ENCODE results near the gene LSM6.

LSM6 gene

DNA sequence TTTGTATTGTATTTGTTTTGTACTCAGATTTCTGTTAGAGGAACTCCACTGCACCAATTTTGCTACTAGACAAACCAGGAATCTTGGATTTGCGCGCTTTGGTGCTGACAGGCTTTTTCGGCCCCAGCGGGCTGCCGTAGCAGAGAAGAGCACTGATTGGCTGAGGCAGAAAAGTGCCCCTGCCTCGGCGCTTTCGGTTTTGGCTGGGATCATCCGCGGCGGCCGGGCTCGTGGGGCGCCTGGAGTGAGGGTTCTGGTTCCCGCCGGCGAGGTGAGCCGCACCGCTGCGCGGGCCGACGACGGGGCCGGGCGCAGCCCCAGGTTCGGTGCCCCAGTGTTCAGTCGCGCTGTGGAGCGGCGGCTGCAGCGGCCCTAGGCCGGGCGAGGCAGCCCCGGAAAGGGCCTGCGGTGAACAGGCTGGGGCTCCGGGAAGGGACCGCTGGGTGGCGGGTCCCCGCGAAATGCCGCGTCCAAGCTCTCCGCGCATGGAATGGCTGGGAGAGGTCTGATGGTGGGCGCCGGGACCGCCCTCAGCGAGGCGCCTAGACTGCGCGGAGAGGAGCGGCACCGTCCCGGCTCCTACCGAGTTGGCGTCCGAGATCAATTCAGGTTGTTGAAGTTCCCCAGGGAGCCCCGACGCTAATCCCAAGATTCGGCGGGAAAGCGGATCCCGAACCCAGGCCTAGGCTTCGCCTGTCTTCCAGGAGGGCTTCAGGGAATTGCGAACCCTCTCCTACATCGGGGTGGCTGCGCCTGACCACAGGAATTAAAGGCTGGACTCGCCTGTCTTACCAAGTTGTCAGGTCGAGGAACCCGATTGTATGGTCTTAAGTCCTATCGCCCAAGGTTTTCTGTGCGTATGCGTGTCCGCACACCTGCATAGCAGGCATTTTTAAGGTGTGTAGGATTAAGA, at the start of gene LSM6:
Gene LSM6 (plus strand): TSS at position 178 of the 913 bp plus-strand sequence. CDS start 7,204 bp downstream, outside the sequence.
- peak; percentile 53 for DNase-seq

DNA sequence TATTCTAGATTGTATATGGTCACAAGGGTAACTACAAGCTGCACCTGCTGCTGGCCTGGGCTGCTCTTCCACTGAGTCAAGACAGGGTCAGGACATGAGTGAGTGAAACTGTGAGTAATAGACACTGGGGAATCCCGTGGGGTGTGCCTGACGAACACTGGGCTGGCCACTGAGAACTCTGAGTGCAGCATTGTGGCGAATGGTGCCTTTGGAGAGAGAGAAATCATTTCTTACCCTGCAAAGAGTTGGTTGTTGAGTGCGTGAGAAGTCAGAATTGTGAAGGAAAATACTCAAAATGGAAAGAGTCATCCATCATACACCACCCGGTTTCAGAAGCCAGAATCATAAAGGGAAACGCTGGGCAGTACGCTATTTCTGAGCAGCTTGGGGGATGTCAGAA, 43.1 kb upstream of the LSM6 start:
- no peak for DNase-seq

DNA sequence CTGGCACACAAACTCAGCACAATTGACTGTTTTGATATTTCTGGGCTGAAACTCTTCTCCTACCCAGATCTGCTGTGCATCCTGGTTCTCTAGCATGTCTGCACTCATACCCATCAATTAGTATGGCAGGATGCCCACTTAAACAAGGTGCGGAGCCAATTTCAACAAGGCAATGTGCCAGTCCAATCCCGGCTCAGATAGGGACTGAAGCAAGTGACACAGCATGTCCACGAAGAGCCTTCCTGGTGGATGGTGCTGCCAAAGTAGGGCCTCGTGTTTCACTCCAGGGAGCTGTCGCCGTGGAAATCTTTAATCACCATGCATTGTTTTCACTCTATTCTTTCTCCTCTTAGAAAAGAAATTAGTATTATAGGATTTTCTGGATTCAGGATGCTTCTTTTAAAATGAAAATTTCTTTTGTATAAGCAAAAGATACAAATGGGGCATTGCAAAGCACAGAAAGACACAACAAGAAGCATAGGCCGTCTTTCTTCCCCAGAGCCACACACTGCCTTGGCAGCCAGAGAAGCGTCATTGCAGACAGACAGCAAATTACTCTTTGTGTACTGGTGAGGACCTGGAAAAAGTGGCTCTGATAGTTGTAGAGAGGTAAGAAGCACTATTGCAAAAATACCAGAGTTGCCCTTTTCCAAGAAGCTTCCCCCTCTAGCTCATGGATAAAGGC, 40.6 kb upstream of the LSM6 start:
- DNase-seq = no peak

DNA sequence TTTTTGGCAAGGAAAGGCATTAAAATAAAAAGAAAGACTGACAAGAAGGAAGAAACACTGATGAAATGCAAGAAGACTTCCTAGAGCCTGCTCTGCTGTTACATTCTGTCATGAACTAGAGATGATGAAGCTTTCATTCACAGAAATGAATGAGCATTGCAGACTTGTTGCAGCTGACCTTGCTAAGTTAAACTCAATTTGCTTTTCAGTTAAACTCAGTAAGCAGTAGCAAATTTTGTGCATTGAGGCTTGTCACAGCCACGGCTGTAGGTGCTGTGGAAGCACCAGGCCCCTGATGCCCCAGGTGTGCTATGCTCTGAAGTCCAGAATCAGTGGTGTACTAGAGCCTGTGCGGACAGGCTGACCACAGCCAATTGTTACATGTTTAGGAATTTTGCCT, 39.6 kb upstream of the LSM6 start:
- DNase-seq = no peak

DNA sequence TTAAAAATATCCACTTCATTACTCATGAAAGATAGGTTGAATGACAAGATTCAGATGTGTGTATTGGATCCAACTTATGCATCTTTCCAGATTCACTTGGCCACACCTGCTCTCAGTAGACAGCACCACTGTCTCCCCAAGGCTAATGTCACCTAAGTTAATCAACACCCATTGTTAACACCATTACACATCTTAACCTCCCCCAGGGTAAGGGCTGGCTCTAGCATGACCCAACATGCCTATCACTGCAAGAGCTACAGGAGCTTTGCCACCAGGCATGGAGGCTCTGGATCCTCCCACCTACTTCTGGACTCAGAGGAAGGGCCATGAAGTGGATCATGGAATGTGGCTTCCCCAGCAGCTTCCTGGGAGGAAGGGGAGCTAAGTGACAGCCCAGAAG, 32.8 kb upstream of the LSM6 start:
- no peak for DNase-seq

DNA sequence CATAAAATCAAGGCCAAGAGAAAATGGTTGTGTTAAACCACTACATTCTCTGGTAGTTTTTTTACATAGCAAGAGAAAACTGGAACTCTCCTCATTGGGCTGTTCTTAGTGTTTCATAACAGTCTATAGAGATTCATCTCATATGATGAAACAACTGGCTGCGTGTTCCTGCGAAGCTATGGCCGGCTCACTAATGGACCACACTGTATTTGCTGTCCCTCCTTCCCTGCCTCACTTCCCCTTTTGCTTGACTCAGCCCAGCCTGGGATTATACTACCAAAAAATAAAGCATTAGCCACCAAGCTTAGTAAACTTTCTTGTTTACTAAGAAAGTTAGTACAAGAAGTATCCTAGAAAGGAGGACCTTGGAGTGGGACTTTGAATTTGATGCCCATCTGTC, 31.6 kb upstream of the LSM6 start:
- DNase-seq = no peak

DNA sequence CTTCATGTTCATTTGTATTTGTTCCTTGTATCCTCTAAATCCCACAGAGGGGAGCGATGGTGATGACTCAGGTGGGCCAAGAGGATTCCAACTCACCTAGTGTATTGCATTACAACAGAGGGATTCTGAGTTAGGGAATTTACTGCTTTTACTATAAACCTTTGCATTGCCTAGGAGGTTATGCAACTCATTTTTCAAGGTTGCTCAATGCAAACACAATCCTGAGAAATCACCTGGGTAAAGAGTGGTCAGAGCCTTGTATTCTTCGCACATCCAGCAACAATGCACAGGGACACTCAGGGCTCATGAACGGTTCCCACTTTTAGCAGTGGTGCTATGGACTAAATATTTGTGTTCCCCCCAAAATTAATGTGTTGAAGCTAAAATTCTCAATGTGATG, 28.6 kb upstream of the LSM6 start:
- DNase-seq = no peak

DNA sequence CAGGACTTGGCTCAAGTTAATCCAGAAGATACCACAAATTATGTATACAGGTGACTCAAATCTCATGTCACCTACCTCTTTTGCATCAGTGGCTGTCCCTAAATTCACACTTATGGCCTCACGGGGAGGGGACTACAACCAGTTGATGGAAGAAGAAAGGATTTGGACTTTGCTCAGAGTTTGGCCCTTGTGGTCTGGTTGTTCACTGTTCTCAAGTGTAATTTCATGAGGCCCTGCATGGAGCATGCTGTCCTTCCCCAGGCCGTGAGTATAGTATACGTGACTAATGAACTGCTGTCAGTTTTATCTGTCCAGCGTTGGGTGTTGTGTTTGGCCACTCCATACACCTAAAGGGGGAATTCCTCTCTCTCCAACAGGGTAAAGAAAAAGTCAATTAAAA, 27.5 kb upstream of the LSM6 start:
- no peak for DNase-seq

DNA sequence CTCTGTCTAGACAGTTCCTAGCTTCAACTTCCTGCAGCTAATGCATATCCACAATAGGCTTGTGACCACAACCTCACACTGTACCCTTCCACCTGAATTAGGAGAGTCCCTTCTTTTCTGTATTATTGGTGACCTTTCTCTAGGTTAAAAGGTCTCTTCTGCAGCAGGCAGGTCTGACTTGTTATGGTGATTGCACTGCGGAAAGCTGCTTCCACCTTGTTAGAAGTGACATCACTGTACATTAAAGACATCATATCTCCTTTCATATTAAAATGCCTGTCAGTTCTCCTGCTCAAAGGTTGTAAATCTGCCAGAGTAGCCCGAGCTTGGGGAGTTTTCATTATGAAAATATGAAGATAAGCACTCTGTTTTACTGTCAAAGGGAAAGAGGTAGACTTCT, 21.5 kb upstream of the LSM6 start:
- no peak for DNase-seq

DNA sequence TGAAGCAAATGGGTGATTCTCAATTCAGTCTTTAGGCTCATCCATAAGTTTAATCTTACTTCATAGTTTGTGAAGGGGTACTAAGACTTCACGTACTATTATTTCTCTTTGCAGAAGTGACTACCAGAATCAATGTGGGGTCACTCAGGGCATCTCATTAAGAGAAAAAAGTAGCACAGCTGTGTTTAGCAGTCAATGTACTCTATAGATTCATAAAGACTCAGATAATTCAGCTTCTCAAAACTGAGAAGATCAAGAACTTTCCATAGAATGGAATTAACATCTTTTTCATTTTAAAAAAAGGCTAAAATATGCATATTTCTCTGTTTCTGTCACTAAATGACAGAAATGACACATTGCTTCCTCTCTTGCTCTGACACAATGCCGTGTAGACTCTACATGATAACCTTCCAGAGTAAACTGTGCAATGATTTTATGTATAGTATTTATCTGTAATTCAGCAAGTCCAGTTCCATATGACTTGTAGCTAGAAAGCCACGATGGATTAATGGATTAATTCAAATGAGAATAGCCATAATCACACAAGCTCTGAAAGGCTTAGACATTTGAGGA, 20.3 kb upstream of the LSM6 start:
- no peak for DNase-seq

DNA sequence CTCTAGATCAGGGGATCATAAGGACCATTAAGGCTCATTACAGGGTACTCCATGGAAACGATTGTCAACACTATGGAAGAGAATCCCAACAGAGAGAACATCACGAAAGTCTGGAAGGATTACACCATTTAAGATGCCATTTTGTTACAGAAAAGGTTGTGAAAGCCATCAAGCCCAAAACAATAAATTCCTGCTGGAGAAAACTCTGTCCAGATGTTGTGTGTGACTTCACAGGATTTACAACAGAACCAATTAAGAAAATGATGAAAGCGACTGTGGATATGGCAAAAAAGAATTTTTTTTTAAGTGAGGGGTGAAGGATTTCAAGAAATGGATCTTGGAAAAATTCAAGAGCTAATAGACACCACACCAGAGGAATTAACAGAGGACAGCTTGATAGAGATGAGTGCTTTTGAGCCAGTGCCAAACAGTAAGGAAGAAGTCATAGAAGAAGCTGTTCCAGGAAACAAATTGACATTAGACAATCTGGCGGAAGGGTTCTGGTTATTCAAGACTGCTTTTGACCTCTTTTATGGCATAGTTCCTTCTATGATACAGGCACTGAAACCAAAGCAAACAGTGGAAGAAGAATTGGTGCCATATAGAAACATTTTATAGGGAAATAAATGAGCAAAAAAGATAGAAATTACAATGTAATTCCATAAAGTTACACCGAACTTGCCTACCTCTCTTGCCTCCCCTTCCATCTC, 17.3 kb upstream of the LSM6 start:
- no peak for DNase-seq

DNA sequence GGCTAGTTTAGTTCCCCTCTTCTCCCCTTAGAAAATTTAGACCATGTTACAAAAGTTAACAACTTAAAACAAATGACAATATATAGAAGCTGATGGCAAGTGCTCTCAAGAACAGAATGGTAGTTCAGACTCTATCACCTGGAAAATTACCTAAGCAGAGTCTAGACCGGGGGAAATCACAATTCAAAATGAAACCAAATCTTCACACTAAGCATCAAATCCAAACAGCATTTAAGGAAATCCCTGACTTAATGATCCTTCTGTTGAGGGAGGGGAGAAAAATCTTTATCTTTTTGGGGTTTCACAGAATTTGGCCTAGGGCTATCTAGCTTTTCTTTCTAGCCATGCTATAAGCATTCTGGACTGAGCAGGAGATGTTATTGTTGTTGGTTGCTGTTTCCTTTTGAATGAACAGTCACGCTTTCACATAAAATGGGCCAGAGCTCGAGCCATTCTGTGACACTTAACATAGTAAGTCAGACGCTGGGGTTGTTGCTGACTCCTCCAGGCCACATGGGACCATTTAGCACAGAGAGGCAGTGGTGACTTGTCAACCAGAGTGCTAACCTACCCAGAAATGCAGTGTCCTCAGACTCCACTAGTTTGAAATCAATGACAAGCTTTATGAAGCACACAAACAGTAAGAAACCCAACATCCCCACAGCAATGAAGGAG, 16.0 kb upstream of the LSM6 start:
- DNase-seq = no peak

DNA sequence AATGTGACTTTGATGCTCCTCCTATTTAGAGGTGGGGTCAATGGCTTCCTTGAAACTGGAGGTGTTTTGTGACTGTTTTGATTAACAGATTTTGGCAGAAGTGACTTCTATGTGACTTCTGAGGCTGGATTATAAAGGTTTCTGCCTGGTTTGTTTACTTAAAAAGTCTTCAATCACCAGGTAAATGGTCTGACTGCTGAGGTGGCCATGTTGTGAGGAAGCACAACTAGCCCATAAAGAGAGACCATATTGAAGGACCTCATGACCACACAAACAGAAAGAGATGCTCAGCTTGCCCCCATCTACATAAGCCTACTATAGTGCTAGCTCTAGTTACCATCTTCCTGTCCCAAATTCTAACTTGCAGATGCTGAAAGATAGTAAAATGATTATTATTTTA, 14.3 kb upstream of the LSM6 start:
- DNase-seq = no peak

DNA sequence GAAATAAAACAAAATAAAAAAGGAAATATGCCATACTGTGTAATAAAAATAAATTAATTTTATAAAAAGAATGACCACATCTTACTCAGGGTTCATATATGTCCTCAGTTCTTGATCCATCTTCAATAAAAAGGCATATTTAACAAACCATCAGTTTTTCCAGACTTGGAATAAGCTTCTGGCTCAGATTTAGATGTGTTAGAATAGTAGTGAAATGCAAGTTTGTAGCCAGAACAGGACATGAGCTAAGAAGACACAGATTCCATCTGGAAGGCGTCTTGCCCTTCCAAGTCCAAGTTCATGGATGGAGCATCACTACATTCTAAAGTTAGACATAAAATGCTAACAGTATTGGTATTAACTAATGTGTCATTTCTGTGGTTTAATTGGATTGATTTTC, 10.3 kb upstream of the LSM6 start:
- no peak for DNase-seq

DNA sequence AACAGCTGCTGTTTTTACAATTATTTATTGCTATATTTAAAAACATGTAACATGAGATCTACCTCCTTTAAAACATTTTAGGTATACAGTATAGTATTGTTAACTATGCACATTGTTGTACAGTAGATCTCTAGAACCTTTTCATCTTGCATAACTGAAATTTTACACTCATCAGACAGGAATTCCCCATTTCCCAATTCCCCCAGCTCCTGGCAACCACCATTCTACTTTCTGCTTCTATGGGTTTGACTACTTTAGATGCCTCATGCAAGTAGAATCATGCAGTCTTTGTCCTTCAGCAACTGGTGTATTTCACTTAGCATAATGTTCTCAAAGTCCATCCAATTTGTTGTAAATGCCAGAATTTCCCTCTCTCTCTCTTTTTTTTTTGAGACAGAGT, 9.7 kb upstream of the LSM6 start:
- no peak for DNase-seq

DNA sequence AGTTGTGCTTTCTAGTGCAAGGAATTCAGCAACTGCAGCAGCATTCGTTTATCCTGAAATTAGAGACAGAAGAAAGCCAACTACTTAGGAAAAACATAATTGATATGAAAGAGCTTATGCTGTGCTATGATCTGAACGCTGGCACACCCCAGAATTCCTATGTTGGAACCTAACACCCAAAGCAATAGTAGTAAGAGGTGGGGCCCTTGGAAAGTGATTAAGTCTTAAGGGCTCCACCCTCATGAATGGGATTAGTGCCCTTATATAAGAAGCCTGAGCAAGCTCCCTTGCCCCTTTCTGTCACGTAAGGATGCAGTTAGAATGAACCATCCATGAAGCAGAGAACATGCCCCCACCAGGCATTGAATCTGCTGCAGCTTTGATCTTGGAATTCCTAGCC, 5.4 kb upstream of the LSM6 start:
- no peak for DNase-seq

DNA sequence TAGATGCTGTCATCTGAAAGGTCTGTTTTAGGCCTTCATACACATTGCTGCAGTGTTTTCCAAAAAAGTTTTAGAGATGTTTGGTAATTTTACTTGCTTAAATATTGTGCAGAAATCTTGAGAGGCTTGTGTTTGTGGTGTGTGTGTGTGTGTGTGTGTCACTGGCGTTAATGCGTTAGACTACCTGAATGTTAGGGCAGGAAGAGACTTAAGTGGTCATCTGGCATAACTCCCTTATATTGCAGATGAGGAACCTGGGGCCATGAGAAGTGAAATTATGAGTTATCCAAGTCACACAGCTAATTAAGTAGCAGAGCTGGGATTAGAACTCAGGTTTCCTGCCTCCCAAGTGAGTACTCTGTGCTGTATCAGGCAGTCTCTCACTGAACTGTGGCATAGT, 1.4 kb downstream of the LSM6 start:
- DNase-seq = no peak

DNA sequence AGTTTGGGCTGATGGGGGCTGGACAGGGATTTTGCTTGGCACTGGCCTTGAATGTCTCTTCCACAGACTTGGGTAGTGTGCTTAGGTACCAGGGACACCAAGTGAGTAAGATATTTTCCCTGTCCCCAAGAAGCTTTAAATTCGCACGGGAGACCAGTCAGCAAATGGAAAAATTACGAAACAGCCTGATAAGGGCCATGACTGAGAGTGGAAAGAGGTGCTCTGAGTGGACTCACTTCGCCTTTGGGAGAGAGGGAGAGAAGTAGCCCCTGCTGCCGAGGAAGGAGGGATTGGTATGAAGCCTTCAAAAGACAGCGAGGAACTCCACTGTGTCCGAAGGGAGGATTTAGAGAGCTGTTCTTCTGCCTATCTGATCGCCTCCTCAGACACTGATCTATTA, 2.6 kb downstream of the LSM6 start:
- no peak for DNase-seq

DNA sequence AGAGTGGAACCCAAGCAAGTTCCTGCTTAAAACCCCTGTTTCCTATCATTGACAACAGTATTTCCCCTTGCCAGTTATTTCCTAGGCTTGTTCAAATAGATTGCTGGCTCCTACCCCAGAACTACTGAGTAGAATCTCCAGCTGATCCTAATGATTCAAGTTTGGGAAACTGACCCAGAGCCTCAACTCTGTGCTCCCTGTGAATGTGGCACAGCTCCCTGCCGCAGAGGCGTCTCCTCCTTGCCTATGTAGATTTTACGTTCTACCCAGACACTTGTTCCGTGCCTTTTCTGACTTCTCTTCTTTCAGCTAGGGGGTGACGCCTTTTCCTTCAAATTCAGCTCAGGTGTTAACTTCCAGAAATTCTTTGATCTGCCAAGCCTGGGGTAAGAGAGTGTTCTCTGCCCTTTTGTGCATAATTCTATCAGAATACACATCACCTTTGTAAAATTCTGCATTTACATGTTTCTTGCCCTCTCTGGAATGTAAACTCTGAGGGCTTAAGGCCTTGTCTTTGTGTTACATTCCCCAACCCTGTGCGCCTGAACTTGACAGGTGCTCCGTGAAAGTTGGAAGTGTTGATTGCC, 4.4 kb downstream of the LSM6 start:
- no peak for DNase-seq

DNA sequence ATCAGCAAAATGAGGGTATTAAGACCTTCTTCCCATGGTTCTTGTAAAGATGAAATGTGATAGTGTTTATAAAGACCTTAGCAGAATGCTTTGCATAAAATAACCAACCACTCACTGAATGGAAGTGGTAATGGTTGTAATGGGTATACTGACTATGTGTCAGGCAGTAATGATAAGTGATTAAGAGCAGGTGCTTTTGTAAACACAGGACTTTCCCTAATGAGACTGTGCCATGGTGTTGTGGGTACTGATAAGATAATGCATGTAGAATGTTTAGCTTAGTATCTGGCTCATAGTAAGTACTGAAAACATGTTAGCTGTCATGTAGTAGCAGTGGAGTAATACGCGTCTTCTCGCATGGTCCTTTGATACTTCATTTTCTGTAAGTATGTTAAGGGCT, 6.9 kb downstream of the LSM6 start:
- DNase-seq = no peak

DNA sequence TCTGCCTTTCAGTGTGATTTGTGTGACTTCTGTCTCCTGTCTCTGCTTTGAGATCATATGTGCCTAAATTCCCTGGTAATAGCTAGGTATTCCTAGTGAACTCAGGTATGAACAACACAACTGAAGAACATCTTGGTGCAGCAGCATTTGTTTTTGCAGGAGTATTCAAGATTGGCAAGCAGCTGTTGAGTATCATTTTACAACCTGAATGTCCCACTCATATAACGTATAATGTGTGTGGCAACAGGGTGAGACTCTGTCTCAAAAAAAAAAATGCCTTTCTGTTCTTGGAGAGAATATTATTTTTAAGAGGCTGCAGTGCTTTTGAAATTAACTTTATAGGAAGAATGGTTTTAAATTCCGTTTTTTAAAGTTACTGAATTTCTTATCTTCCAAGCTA, 7.7 kb downstream of the LSM6 start:
- DNase-seq = no peak

DNA sequence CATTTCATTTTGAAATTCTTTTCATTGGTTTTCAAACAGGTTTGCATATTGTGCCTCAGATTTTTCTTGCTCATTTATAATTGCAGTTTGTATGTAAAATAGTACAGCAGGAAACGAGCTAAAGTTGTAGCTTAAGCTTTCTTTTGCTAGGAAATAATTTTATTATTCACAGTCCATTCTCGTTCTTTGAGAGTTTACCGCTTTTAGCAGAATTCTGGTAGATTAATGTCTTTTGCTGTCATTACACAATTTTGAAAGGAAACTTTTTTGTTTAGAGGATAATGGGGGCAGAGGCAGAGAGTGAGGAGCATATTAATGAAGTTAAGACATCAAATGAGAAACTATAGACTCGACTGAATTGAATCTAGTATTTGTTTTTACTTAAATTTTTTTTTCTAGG, 10.5 kb downstream of the LSM6 start:
- no peak for DNase-seq

DNA sequence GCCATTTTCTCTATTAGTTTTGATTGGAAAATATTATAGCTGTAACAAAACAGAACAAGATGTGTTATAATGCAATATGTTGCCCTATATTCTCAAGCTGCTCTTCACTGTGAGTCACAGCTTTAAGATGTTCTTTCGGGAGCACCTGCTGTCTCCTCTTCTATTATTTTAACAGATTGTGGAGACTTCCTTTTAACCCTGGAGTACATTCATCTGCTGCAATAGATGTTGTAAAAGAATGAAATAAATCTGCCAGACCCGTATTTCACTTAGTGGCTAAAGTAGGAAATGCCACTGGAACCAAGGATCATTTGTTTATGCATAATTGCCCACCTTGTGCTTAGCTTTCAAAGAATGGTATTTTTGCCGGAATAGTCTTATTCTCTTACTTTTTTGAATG, 11.1 kb downstream of the LSM6 start:
- no peak for DNase-seq

Data from NCI-H2107 (cell line).